CD4-positive, alpha-beta T cell treated with Interleukin-6 for 4 hours (primary cell): ENCODE data around the gene CLIP4.

Experiments
- DNase-seq: peaks from one replicate; pipeline ENCODE4 v3.0.0-alpha.2; 2020; ENCODE audit warnings: mixed read lengths

Gene CLIP4

DNA sequence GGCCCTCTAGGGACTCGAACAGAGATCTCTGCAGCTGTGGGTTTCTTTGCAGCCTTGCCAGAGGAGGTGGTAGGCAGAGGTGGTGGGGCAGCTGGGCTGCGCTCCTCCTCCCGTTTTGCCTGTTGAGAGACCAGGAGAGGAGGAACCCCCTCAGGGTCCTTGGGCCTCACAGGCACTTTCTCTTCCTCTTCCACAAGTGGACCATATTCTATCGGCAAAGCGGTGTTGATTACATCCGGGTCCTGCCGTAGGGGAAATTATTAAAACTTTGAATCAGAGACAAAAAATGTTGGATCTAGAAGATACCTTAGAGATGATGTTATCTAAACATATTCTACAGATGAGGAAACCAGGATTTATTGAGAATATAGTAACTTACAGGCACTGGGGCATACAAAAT lies 78.5 kb downstream of the CLIP4 start:
- no peak for DNase-seq

DNA sequence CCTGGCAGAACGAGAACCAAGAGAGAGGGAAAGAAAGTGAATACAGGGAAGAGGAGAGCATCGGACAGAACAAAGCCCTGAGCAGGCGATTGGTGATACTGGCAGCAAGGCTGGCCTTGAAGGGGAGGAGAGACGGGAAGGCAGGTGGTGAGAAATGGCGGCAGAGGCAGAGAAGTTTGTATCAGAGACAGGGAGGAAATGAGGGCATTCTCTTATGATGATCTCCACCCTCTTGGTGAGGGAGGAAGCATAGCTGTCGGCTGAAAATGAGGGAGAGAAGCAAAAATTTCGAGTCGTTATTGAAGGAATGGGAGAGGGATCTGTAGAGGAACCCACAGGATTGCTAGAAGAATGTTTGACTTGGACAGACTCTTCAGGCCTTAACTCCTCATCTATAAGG lies 80.6 kb downstream of the CLIP4 start:
- DNase-seq: no peak

- peak; percentile 82 for DNase-seq
These were observed 81.9 kb downstream of the CLIP4 start for GRCh38 chr2:29196792-29197788.

DNA sequence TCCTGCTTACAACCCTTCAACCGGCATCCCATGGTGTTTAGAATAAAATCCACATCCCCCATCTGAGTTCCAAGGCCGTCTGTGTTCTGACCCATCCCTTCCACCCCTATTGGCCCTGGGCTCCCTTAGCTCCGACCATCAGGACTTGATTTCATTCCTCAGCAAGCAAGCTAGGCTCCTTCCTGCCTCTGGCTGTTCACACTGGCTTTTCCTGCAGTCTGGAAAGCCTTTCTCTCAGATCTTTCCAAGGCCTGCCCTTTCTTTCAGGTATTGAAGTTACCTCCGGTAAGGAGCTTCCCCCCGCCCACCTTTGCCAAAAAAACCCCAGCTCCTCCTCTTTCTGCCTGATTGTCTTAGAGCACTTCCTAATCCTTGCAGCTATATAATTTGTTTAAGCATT lies 86.8 kb downstream of the CLIP4 start:
- no peak for DNase-seq

GRCh38 chr2:29202819-29203495 lies 87.7 kb downstream of the CLIP4 start:
- no peak for DNase-seq

DNA sequence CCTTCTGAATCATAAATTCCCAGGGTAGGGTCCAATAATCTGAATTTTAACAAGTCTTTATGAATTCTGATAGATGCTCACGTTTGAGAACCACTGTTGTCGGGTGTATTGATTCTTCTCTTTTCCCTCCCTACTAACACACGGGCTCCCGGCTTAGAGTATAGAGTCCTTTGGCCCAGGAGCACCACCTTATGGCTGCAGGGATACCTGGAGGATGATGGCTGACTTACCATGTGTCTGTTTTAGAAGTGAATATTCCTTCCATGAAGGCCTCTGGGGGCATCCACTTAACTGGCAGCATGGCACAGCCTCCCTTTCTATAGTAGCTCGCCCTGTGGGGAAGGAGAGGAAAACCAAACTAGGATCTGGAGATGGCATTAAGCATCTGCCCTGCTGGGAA lies 91.7 kb downstream of the CLIP4 start:
- no peak for DNase-seq

DNA sequence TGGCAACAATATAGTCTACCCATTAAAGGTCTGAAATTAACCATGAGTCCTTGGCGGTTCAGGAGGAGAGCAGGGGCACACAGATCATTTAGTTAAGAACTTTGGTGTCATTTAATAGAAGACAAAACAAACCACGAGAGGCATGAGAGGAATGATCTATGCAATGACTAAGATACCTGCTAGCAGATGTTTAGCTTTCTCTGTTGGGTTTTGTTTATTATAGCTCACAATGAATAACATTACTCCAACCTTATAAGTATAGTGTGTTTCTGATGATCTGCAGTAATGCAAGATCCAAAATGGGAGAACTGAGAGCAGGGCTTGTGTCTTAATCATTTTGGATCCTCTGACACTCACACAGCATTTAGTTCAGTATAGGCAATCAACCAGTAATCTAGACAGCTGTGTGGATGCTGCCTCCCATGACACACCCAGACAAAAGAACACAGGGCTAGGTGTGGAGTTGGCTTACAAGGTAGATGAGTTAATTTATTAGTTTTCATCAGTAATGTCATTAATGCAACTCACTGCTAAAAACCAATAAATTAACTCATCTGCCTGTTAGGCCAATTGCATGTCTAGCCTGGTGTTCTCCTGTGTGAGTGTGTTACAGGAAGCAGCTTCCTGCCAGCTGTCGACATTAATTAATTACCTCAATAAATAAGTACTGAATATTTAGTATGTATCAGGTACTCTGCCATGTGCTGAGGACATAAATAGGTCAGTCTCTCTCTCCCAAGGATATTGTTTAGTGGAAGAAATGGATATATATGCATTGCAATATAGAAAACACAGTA lies 92.3 kb downstream of the CLIP4 start:
- DNase-seq: no peak

GRCh38 chr2:29209551-29209950 lies 94.3 kb downstream of the CLIP4 start:
- DNase-seq: no peak

GRCh38 chr2:29212009-29212408 lies 96.8 kb downstream of the CLIP4 start:
- no peak for DNase-seq

- DNase-seq: no peak
These were observed 98.7 kb downstream of the CLIP4 start for GRCh38 chr2:29213888-29214291.

DNA sequence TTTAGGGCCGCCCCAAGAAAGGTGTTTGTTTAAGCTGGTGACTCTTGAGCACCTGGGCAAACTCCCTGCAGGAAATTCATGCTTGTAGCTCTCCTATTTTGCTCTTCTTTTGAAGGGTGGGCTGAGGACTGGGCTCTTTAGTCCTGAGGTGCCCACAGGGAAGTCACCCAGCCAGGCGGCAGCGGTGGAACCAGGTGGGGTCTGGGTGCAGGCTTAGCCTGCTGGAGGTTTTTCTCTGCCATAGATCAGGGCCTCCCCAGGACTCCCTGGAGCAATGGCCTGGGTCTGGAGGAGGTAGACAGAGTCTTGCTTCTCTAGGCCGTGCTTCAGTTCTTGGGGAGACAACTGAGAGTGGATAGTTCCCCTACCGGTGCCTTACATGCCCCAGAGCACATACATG lies 99.9 kb downstream of the CLIP4 start:
- DNase-seq: no peak

DNA sequence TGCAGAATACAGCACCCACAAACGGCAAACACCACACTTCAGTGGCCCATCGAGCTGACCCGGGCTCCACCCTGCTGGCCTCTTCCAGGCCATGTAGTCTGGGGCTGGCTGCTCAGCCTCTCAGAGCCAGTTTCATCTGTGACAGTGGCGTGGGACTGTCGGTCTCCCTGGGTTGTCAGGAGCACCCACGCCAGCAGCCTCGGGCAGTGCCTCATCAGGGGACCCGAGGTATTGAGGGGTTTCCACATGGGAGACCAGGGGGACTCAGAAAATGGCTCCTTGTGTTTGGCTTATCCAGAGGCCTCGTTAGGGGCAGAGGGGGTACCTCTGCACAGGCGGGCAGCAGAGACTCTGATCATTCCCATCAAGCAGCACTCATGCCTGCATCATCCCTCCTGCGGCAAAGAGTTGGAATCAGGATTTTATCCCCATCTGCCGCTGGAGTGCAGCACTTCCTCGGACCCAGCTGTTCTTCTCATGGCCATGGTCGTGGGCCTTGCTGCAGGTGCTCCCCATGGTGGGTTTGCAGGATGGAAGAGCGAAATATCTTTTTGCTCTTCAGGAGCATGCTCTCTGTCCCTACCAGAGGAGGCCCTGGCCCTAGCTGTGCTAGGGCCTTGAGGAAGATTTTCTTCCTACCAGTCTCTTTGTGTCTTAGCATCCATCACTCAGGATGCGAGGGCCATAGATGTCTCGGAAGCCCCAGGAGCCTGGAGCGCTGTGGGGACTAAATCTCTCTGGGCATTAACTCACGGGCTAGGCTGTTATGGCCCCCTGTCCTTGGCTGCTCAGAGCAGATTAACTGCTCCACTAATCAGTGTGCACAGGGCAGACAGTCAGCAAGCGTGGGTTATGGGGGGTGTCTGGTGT lies 100.8 kb downstream of the CLIP4 start:
- no peak for DNase-seq

DNA sequence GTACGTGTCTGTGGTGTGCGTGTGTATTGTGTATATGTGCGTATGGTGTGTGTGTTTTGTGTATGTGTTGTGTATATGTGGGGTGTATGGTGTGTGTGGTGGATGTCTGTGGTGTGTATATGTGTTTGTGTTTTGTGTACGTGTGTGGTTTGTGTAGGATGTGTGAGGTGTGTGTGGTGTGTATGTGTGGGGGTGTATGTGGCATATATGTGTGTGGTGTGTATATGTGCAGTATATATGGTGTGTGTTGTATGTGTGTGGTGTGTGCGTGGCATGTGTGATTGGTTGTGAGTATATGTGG lies 101.3 kb downstream of the CLIP4 start:
- no peak for DNase-seq

DNA sequence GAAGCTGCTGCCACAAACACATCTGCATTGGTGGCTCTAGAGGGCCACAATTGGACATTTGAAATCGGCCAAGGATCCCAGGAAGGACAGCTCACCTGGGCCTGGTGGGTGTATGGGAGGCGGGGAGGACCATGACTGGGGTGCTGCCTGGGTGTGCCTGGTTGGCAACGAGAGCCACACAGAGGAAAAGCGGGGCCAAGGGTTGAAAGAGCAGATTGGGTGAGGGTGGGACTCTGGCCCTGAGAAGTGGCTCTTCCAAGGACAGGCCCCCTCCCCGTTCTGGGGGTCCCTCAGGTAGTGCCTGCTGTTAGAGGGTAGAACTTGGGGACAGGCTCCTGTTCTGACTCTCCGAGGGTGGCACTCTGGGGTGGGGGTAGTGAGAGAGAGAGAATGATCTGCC lies 102.9 kb downstream of the CLIP4 start:
- DNase-seq: no peak

DNA sequence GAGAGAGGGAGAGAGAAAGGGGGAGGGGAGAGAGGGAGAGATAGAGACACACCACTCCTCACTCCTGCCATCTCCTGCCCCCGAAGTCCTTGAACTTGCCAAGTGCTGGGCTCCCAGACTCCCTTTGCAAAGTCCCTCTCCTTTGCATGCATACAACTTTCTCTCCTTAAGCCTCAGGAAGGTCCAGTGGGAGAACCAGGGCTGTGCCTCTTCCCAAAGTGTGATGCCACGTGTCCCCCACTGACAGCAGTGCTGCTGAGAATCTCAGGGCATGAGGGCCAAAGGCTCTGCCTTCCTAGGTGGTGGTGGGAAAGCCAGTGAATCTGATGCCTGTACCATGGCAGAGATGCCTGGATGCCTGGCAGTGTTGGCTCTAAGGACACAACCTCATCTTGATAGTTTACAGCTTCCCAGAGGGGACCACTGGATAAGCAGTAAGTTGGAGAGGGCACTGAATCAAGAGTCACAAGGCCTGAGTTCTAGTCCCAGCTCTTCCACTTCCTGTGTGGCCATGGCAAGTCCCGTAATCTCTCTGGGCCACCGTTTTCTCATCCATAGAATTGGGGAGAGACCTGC lies 103.4 kb downstream of the CLIP4 start:
- DNase-seq: no peak

- no peak for DNase-seq
These were observed 104.2 kb downstream of the CLIP4 start for GRCh38 chr2:29219374-29219773.

DNA sequence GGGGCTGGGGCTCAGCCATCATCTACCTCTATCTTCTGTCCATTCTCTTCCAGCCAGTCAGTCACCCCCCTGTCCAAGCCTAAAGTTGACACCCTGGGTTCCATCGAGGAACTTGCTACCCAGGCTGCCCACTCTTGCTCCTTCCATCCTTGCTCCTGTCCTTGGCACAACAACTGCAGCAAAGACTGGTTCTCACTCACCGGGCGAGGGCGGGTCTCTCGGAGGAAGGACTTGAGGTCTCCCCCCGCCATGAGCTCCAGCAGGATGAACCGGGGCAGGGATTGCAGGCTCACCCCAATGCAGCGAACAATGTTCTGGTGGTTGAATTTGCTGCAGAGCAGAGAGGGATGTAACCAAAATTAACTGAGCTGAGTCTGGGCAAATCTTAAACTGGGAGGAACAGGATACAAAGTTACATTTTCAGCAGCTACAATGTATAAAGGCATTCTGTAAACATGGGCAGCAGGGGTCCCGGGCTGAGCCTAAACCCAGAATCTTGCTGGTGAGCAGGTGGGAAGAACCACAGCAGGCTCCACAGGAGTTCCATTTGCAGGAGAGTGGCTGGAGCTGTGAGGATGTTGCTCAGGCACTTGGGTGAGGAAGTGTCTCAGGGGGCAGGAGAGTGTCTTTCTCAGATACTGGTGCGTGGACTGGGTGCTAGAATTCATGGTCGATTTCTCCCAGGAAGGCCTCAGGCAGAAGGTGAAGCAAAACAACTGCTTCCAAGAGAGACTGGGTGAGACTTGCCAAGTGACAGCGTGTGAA lies 105.5 kb downstream of the CLIP4 start:
- no peak for DNase-seq

GRCh38 chr2:29222381-29223179 lies 107.4 kb downstream of the CLIP4 start:
- no peak for DNase-seq

DNA sequence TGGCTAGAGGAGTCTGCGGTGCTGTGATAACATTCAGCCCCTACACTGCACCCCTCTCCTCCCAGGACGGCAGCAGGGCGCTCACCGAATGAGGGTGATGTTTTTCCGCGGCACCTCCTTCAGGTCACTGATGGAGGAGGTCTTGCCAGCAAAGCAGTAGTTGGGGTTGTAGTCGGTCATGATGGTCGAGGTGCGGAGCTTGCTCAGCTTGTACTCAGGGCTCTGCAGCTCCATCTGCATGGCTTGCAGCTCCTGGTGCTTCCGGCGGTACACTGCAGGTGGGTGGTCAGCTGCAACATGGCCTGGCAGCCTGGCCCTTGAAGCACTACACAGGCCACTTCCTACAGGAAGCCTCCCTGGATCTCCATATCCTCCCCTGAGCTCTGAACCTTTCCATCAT lies 108.0 kb downstream of the CLIP4 start:
- no peak for DNase-seq
